Cardiac fibroblast (primary cell): ENCODE measurements around the gene COPS4.
"Not testable (repeated sequence)": the region's sequence is repeated elsewhere in the genome, so short reads cannot be mapped to it uniquely, and the experiment has no call there.

Source experiments
- DNase-seq, 2 donors: peaks; one replicate each; pipeline versions ENCODE4 v3.0.0 to v3.0.0-alpha.2; 2010; ENCODE audit warnings: low read depth in 2 of 2
- H3K4me3 ChIP-seq, 2 donors: replicated peaks in 1 of 2; 1 replicate in 1 of 2; 2 replicates in 1 of 2; pipeline ENCODE4 v1.5.1; 2011; ENCODE audit warnings: low read depth in 2 of 2, low read length in 2 of 2, mild to moderate bottlenecking in 2 of 2, moderate library complexity in 1 of 2
- CTCF ChIP-seq: IDR thresholded peaks from one replicate; pipeline ENCODE4 v1.5.1; 2011; ENCODE audit warnings: low read depth, mild to moderate bottlenecking, low read length, inconsistent platforms

COPS4 gene

DNA sequence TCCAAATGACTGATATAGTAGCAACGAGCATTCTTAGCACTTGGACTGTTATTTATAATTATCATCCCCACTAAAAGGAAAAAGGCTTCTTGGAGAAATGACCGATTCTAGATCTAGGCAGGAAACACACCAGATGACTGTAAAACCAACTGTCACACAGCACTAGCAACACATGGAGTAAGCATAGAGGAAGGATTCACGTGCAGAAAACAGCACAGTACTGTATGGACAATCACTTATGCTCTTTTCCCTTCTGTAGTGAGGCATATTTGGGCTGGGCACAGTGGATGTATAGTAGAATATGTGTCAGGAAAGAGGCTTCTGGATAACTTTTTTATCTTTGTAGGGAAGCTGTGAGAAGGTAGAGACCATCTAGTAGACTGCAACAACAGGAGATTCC is 6.0 kb upstream of the COPS4 start:
- no peak overlapping the region for H3K4me3 ChIP-seq
- no peak for TF ChIP-seq CTCF
- no peak for DNase-seq

DNA sequence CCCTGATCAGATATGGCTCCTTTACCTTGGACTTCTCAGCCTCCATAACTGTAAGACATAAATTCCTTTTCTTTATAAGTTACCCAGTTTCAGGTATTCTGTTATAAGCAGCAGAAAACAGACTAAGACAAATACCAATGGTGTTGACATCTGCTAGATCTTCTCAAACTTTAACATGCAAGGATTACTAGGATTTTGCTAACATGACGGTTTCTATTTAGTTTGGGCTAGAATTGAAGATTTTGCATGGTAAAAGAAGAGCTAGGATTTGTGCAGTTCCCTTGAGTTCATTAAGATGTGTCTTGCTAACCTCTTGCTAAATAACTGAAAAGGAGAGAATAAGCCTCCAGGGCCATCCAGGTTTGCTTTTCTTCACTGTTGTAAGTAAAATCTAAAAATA is 5.3 kb upstream of the COPS4 start:
- no peak for TF ChIP-seq CTCF
- DNase-seq: no peak

DNA sequence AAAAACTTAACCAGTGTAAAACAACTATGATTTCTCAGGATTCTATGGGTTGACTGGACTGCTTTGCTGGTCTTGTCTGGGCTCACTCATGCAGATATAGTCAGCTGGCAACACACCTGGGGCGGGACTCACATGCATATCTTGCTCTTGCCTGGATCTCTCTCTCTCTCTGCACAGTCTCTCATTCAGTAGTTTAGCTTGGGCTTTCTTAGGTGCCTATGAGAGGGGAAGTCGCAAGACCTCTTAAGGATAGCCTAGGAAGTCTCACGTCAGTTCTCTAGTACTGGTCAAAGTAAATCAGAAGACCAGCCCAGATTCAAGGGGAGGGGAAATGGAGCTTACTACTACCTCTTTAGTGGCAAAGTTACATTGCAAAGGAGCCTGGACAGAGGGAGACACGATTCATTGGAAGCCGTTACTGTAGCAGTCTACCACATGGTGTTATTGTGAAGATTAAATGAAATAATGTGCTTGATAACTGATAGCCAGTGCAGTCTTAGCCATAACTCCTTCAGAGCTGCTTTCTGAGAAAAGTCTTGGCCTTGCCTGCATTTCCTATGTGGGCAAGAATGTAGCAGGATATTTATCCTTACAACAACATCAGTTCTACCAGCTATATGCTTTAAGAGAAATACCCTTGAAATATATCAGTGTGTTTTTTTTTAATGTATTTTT is 2.1 kb downstream of the COPS4 start:
- DNase-seq: no peak
- TF ChIP-seq CTCF: no peak
- no peak overlapping the region for H3K4me3 ChIP-seq

More for the DNA sequence above, 5.3 kb upstream of the COPS4 start:
- no peak overlapping the region for H3K4me3 ChIP-seq

GRCh38 chr4:83040269-83040668 is 5.3 kb downstream of the COPS4 start:
- no peak overlapping the region for H3K4me3 ChIP-seq
- no peak for DNase-seq
- TF ChIP-seq CTCF: no peak

DNA sequence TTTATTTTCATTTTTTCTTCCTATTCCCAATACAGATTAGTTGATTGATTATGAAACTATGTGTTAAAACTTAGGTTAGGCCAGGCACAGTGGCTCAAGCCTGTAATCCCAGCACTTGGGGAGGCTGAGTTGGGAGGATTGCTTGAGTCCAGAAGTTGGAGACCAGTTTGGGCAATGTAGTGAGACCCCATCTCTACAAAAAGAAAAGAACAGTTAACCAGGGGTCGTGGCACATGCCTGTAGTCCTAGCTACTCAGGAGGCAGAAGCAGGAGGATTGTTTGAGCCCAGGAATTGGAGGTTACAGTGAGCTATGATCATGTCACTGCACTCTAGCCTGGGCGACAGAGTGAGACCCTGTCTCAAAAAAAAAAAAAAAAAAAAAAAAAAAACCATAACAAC is 8.2 kb downstream of the COPS4 start:
- not testable (repeated sequence) for DNase-seq

DNA sequence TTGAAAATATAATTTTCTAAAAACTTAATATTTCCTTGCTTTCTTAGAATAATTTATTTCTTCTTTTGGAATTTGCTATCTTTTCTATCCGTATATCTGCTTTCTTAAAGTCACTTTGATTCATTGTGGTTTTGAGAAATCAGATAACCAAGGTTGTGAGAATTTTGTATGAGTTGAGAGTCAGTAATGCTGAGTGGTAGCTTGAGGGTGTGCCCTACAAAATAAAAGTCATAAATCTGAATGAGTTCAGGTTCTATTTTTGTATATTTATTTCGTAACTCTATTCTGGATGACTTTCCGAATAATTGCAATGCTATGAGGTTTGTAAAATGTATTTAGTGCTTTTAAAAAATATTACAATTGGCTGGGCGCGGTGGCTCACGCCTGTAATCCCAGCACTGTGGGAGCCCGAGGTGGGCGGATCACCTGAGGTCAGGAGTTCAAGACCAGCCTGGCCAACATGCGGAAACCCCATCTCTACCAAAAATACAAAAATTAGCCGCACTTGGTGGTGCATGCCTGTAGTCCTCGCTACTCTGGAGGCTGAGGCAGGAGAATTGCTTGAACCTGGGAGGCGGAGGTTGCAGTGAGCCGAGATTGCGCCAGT is 8.9 kb downstream of the COPS4 start:
- no peak overlapping the region for H3K4me3 ChIP-seq
- peak; percentile 43 to 82 for DNase-seq
- TF ChIP-seq CTCF: no peak

More for the DNA sequence above, 8.2 kb downstream of the COPS4 start:
- not testable (repeated sequence) for H3K4me3 ChIP-seq

- DNase-seq: no peak
- no peak for TF ChIP-seq CTCF
- no peak overlapping the region for H3K4me3 ChIP-seq
Measured at GRCh38 chr4:83046693-83047473, 11.9 kb downstream of the COPS4 start.

DNA sequence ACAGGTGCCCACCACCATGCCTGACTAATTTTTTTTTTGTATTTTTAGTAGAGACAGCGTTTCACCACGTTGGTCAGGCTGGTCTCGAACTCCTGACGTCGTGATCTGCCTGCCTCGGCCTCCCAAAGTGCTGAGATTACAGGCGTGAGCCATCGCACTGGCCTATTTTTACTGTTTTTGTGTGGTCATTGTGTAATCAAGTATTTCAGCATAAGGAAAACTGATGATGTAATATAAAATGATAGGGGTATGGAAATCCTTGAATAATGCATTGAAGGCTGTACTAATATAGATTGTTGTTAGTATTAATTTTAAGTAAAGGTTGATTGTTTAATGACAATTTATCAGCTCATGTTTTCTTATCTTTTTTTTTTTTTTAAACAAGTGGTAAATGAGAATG is 13.8 kb downstream of the COPS4 start:
- not testable (repeated sequence) for DNase-seq, H3K4me3 ChIP-seq
